WTC11 (cell line): ENCODE results near the gene CRYGN.

ENCODE experiments used
- ATF1 ChIP-seq: sonication (generic); formaldehyde crosslinking; IDR thresholded peaks from 2 replicates; pipeline ENCODE4 v1.8.1; 2023; ENCODE audit warnings: mild to moderate bottlenecking, moderate library complexity, missing genetic modification reagents
- MXD4 ChIP-seq: fragments of 250-450 bp; sonication (Bioruptor Pico); IDR thresholded peaks from 2 replicates; pipeline ENCODE4 v1.8.0; 2021; ENCODE audit warnings: mild to moderate bottlenecking, moderate library complexity, borderline replicate concordance
- RELA ChIP-seq: sonication (generic); formaldehyde crosslinking; IDR thresholded peaks from 2 replicates; pipeline ENCODE4 v1.8.1; 2022; ENCODE audit warnings: missing genetic modification reagents, mild to moderate bottlenecking, borderline replicate concordance
- ZNF232 ChIP-seq: sonication (generic); formaldehyde crosslinking; IDR thresholded peaks from 2 replicates; pipeline ENCODE4 v1.8.0; 2022; ENCODE audit warnings: mild to moderate bottlenecking, missing genetic modification reagents
- TF ChIP-seq, protein P1 (sequence below): fragments of 200-600 bp; IDR thresholded peaks from 2 replicates; pipeline ENCODE4 v1.8.0; 2022; ENCODE audit warnings: antibody characterized with exemption
- TF ChIP-seq, protein P2 (sequence below): sonication (generic); formaldehyde crosslinking; IDR thresholded peaks from 2 replicates; pipeline ENCODE4 v1.8.1; 2022; ENCODE audit warnings: low read depth, missing genetic modification reagents, borderline replicate concordance

DNA sequence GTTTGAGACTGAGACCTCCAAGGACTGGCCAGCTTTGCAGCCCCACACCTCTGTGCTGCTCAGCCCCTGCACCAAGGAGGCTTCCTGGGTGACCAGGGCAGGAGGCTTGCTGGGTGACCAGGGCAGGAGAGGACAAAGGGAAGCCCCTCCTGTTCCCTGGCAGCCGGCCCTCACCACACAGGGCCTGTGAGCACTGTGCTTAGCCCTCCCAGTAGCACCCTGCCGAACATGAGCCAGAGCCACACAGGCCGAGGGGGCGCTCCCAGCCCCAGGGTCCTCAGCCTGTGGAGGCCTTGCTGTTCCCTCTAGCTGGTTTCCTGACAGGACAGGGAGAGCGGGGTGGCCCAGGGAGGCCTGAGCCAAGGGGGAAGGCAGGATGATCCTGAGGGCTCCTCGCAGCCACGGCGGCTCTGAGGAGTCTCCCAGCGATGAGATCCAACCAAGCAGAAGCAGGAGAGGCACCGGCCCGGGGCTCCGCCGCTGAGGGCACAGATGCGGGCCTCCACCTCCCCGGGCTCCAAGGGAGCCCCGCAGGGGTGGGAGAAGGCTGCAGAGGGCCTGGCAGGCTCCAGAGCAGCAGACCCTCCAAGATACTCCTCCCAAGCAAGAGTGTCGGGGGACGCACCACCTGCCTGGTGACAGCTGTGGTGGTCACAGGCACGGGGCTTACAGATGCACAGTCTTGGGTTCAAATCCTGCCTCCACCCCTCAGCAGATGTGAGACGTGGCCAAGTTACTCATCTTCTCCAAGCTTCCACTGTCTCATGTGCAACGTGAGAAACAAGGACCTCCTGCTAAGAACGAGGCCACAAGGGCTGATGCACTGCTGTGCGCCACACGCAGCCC, 52.6 kb downstream of the CRYGN start:
- TF ChIP-seq, protein P1, sequence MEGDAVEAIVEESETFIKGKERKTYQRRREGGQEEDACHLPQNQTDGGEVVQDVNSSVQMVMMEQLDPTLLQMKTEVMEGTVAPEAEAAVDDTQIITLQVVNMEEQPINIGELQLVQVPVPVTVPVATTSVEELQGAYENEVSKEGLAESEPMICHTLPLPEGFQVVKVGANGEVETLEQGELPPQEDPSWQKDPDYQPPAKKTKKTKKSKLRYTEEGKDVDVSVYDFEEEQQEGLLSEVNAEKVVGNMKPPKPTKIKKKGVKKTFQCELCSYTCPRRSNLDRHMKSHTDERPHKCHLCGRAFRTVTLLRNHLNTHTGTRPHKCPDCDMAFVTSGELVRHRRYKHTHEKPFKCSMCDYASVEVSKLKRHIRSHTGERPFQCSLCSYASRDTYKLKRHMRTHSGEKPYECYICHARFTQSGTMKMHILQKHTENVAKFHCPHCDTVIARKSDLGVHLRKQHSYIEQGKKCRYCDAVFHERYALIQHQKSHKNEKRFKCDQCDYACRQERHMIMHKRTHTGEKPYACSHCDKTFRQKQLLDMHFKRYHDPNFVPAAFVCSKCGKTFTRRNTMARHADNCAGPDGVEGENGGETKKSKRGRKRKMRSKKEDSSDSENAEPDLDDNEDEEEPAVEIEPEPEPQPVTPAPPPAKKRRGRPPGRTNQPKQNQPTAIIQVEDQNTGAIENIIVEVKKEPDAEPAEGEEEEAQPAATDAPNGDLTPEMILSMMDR: no peak
- TF ChIP-seq ATF1 (CRISPR knock-in tag) (no peak), ZNF232 (CRISPR knock-in tag) (no peak), MXD4 (no peak), RELA (no peak)
- TF ChIP-seq, protein P2, sequence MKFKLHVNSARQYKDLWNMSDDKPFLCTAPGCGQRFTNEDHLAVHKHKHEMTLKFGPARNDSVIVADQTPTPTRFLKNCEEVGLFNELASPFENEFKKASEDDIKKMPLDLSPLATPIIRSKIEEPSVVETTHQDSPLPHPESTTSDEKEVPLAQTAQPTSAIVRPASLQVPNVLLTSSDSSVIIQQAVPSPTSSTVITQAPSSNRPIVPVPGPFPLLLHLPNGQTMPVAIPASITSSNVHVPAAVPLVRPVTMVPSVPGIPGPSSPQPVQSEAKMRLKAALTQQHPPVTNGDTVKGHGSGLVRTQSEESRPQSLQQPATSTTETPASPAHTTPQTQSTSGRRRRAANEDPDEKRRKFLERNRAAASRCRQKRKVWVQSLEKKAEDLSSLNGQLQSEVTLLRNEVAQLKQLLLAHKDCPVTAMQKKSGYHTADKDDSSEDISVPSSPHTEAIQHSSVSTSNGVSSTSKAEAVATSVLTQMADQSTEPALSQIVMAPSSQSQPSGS: no peak
